Spleen (tissue), 11 donors: ENCODE results near the gene OR5H1. TPM values are rescaled to one million over a fixed set of nuclear protein-coding genes. Genes with fewer than 3 reads are reported as not detected.
"Not testable (repeated sequence)": the region's sequence is repeated elsewhere in the genome, so short reads cannot be mapped to it uniquely, and the experiment has no call there.

Experiments used
- DNase-seq: peaks from one replicate; pipeline ENCODE4 v3.0.0-alpha.2; 2020
- H3K27ac ChIP-seq, 8 donors: fragments of 200-600 bp; sonication (generic) in 7 of 8; 1 replicate in 4 of 8; 2 replicates in 4 of 8; pipeline versions ENCODE4 v1.5.0 to v1.8.0; 2016 to 2021; ENCODE audit warnings: inconsistent platforms in 4 of 8, mild to moderate bottlenecking in 4 of 8, moderate library complexity in 1 of 8
- H3K27me3 ChIP-seq, 7 donors: fragments of 200-600 bp; sonication (generic) in 6 of 7; replicated peaks in 1 of 7; 1 replicate in 4 of 7; 2 replicates in 3 of 7; pipeline versions ENCODE4 v1.5.0 to v1.8.0; 2016 to 2021; ENCODE audit warnings: inconsistent platforms in 3 of 7, mild to moderate bottlenecking in 1 of 7
- H3K36me3 ChIP-seq, 6 donors: fragments of 200-600 bp; sonication (generic) in 5 of 6; 1 replicate in 4 of 6; 2 replicates in 2 of 6; pipeline versions ENCODE4 v1.5.0 to v1.8.0; 2016 to 2021; ENCODE audit warnings: inconsistent platforms in 2 of 6
- H3K4me1 ChIP-seq, 6 donors: fragments of 200-600 bp; sonication (generic) in 5 of 6; 1 replicate in 3 of 6; 2 replicates in 3 of 6; pipeline versions ENCODE4 v1.5.0 to v1.8.0; 2016 to 2021; ENCODE audit warnings: inconsistent platforms in 3 of 6
- H3K4me3 ChIP-seq, 8 donors: fragments of 200-600 bp; sonication (generic) in 7 of 8; 1 replicate in 4 of 8; 2 replicates in 4 of 8; pipeline versions ENCODE4 v1.5.0 to v1.8.0; 2016 to 2021; ENCODE audit warnings: inconsistent platforms in 4 of 8, mild to moderate bottlenecking in 4 of 8, moderate library complexity in 2 of 8
- H3K9me3 ChIP-seq, 8 donors: fragments of 200-600 bp; sonication (generic) in 7 of 8; 1 replicate in 4 of 8; 2 replicates in 4 of 8; pipeline versions ENCODE4 v1.5.0 to v1.8.0; 2016 to 2021; ENCODE audit warnings: inconsistent platforms in 4 of 8
- POLR2A ChIP-seq, 3 donors: fragments of 450-650 bp; IDR thresholded peaks; one replicate each; pipeline ENCODE4 v1.5.1; 2017; ENCODE audit warnings: antibody characterized with exemption in 3 of 3, mild to moderate bottlenecking in 1 of 3
- POLR2AphosphoS5 ChIP-seq, 3 donors: sonication (generic); formaldehyde crosslinking; IDR thresholded peaks; one replicate each; pipeline ENCODE4 v1.5.1; 2017; ENCODE audit warnings: antibody characterized with exemption in 3 of 3
- WGBS, 5 donors: extraction: QIAGEN DNeasy Blood & Tissue Kit in 3 of 5; methylation state at CpG; one replicate each; pipeline versions ENCODE4 v1.1.5 to v1.1.7; 2013 to 2018; 5-methylcytosine and 5-hydroxymethylcytosine counted together
- intact Hi-C: fragments of 100-400 bp; cut with DNase I; formaldehyde crosslinking; loops from one replicate; pipeline ENCODE4 v1.15.0; 2023; ENCODE audit warnings: low total_unique reads
- polyA plus RNA-seq, 3 donors: library from polyadenylated mRNA; stranded (reverse); fragments of 200-250 nt; gene quantifications; one replicate each; pipeline ENCODE4 v1.2.1, GENCODE V29; 2013
- total RNA-seq, 7 donors: library from RNA; depleted of rRNA in 3 of 7; stranded (reverse); fragments of >200 nt in 3 of 7; fragmentation: NEBNext Ultra II Directional in 4 of 7; extraction: Animal tissue kit (Norgen Biotek cat#: 25700) in 4 of 7; gene quantifications; one replicate each; pipeline versions ENCODE4 v1.1.0 to v1.2.1, GENCODE V29; 2016 to 2021
- TF ChIP-seq, protein P1 (sequence below), 11 experiments: fragments of 200-600 bp in 7 of 11; fragments of 450-650 bp in 4 of 11; sonication (generic) in 4 of 11; IDR thresholded peaks in 8 of 11; conservative IDR thresholded peaks in 3 of 11; 1 replicate in 7 of 11; 2 replicates in 4 of 11; pipeline versions ENCODE4 v1.4.0 to v1.8.0; 2016 to 2021; ENCODE audit warnings: antibody characterized with exemption in 11 of 11, inconsistent platforms in 4 of 11, mild to moderate bottlenecking in 1 of 11
- donor health status: healthy with polysubstance abuse.
- donor health status: DM: no; HTN: no; CAD: no; lungs with moderate emphysema.
- donor health status: DM: no; HTN: no; CAD: no.
- donor health status: Bipolar disorder and iron deficiency.
- donor health status: healthy.
- donor health status: DM: no; HTN: no; CAD: no.
- donor health status: DM: yes; HTN: yes; CAD: no.

Gene OR5H1
- total and polyA plus RNA-seq, 10 donors: not detected

DNA sequence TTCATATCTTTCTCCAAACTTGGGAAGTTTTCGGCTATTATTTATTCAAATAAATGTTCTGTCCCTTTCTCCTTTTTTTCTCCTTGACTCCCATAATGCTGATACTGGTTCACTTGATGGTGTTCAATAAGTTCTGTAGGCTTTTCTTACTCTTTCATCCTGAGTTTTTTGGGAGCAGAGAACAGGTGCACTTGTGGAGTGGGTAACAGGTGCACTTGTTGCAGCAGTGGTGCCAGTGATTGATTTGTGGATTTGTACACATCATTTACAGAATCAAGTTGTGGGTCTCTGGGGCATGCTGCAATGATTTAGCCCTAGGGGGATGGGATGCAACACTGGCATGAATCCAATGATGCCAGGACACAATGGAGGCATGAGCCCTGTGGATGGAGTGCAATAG is 14.8 kb upstream of the OR5H1 start:
- Histone ChIP-seq H3K36me3 (no peaks in the 10 kb centered on the region), H3K27me3 (peaks cover 0 to 9% (median 0%) of the 10 kb centered on the region in 7 donors), H3K9me3 (peaks cover 0 to 38% (median 25%) of the 10 kb centered on the region in 8 donors), H3K4me3 (no peak overlapping the region), H3K27ac (no peak overlapping the region), H3K4me1 (no peaks in the 10 kb centered on the region)
- TF ChIP-seq, protein P1, sequence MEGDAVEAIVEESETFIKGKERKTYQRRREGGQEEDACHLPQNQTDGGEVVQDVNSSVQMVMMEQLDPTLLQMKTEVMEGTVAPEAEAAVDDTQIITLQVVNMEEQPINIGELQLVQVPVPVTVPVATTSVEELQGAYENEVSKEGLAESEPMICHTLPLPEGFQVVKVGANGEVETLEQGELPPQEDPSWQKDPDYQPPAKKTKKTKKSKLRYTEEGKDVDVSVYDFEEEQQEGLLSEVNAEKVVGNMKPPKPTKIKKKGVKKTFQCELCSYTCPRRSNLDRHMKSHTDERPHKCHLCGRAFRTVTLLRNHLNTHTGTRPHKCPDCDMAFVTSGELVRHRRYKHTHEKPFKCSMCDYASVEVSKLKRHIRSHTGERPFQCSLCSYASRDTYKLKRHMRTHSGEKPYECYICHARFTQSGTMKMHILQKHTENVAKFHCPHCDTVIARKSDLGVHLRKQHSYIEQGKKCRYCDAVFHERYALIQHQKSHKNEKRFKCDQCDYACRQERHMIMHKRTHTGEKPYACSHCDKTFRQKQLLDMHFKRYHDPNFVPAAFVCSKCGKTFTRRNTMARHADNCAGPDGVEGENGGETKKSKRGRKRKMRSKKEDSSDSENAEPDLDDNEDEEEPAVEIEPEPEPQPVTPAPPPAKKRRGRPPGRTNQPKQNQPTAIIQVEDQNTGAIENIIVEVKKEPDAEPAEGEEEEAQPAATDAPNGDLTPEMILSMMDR (IDR thresholded peaks at IDR 0.05 in 8 of 11, conservative IDR thresholded peaks at IDR 0.05 in 3 of 11): no peak
- TF ChIP-seq POLR2AphosphoS5 (IDR thresholded peaks at IDR 0.05): no peak
- no peak for TF ChIP-seq POLR2A (IDR thresholded peaks at IDR 0.05)
- intact Hi-C loops: no loop called here
- 92 to 100% (median 93%) methylated on average over 1 of the region's 1 CpG for WGBS, 5 donors
- no peak for DNase-seq

DNA sequence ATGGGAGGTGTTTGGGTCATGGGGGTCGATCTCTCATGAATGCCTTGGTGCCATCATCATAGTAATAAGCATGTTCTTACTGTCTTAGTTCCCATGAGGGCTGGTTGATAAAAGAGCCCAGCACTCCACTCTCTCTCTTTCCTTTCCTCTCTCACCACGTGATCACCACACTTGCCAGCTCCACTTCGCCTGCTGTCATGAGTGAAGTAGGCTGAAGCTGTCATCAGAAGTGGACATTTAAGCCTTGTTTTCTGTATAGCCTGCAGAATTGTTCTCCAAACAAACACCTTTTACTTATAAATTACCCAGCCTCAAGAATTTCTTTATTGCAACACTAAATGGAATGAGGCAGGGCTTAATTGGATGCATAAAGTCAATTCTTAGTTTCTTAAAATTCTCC is 6.1 kb downstream of the OR5H1 start:
- no peak for DNase-seq
- H3K4me1 ChIP-seq: no peaks in the 10 kb centered on the region
- TF ChIP-seq POLR2AphosphoS5 (IDR thresholded peaks at IDR 0.05) (no peak), POLR2A (IDR thresholded peaks at IDR 0.05) (no peak)
- TF ChIP-seq, protein P1 (IDR thresholded peaks at IDR 0.05 in 8 of 11, conservative IDR thresholded peaks at IDR 0.05 in 3 of 11): no peak
- H3K36me3 ChIP-seq: no peaks in the 10 kb centered on the region
- 59 to 75% (median 69%) methylated on average over 3 of the region's 3 CpGs for WGBS, 5 donors
- H3K27ac ChIP-seq: no peak overlapping the region
- intact Hi-C loops: no loop called here
- H3K27me3 ChIP-seq: no peaks in the 10 kb centered on the region
- H3K9me3 ChIP-seq: no peaks in the 10 kb centered on the region
- no peak overlapping the region for H3K4me3 ChIP-seq

DNA sequence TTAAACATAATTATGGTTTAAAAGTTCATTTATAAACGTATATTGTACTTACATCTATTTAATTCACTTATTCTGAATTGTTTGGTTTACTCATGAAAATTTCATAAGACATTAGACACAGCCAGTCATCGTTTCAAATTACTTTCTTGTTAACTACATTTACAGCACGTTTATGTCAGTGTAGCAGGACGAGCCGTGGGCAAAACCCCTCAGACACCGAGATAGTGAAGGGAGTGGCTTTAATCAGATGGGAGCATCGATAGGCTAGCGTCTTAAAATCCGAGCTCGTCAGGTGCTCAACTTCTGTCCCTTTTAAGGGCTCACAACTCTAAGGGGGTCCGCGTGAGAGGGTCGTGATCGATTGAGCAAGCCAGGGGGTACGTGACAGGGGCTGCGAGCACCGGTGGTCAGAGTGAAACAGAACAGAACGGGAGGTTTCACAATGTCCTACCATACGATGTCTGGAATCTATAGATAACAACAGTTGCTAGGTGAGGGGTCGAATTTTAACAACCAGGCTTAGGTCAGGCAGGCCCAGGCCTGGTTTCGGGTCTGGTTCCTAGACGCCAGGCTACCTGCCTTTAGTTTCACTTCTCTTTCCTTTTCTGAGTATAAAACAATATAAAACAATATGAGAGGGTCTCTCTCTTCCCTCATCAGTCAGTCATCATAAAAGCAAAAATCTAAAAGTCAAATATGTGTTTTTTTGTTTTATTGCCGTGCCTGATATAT is 7.5 kb downstream of the OR5H1 start:
- H3K36me3 ChIP-seq, H3K27me3 ChIP-seq, H3K4me1 ChIP-seq, H3K4me3 ChIP-seq, H3K27ac ChIP-seq, H3K9me3 ChIP-seq, DNase-seq, intact Hi-C loops: not testable (repeated sequence)
- 81 to 87% (median 83%) methylated on average over 23 of the region's 23 CpGs for WGBS, 5 donors

DNA sequence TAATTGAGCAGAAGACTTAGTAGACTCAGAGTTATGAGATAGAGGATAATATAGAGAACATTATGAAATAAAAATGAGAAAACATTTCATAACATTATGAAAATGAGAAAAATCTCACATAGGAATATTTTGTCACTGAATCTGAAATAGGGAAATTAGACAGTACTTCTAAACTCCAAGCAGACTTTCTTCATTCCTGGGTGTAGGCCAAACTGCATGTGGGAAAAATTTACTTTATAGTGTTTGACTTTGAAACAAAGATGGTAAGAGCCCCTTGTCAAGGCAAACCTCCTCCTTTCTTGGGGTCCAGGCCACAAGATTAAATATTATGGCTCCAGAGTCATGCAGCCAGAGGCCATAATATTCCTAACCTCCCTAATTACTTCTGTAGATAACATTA is 10.0 kb downstream of the OR5H1 start:
- no peak for DNase-seq

More for the DNA sequence above, 10.0 kb downstream of the OR5H1 start:
- H3K4me1 ChIP-seq: no peaks in the 10 kb centered on the region
- H3K36me3 ChIP-seq: no peaks in the 10 kb centered on the region
- no peaks in the 10 kb centered on the region for H3K27me3 ChIP-seq
- no peak overlapping the region for H3K27ac ChIP-seq
- TF ChIP-seq, protein P1 (IDR thresholded peaks at IDR 0.05 in 8 of 11, conservative IDR thresholded peaks at IDR 0.05 in 3 of 11): no peak
- no peak for TF ChIP-seq POLR2AphosphoS5 (IDR thresholded peaks at IDR 0.05)
- TF ChIP-seq POLR2A (IDR thresholded peaks at IDR 0.05): no peak
- no peak overlapping the region for H3K4me3 ChIP-seq
- intact Hi-C loops: no loop called here
- H3K9me3 ChIP-seq: no peaks in the 10 kb centered on the region
